ENCODE results near the gene GMDS.

Gene GMDS

GRCh38 chr6:2244261-2245102 lies 923 bp downstream of the GMDS start:
- FAIRE-seq (no peak), DNase-seq (ENCODE audit: extremely low spot score, insufficient read length, low read depth) (no peak)

DNA sequence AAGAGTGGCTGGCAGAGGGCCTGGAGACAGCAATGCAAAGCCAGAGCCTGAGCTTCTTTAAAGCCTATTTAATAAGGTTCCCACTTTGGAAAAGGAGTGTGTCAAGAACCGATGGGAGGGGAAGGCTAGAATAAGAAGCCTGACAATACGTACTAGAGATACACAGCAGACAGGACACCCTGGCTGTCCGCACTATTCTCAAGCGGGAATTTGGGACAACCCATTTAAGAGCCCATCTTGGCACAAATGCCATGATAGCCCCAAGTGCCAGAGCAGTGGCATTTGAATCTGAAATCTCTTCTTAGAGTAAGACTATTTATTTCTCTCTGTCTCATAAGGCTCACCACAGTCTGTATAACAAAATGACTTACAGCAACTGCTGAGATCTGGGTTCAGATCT lies 3.1 kb downstream of the GMDS start:
- FAIRE-seq (no peak), DNase-seq (ENCODE audit: extremely low spot score, insufficient read length, low read depth) (no peak)

GRCh38 chr6:2240961-2241360 lies 4.4 kb downstream of the GMDS start:
- FAIRE-seq, result no peak

GRCh38 chr6:2237001-2237400 lies 8.4 kb downstream of the GMDS start:
- FAIRE-seq, result no peak
- no peak for DNase-seq (ENCODE audit: extremely low spot score, insufficient read length, low read depth)

More at GRCh38 chr6:2240961-2241360, 4.4 kb downstream of the GMDS start:
- no peak for DNase-seq (ENCODE audit: extremely low spot score, insufficient read length, low read depth)

DNA sequence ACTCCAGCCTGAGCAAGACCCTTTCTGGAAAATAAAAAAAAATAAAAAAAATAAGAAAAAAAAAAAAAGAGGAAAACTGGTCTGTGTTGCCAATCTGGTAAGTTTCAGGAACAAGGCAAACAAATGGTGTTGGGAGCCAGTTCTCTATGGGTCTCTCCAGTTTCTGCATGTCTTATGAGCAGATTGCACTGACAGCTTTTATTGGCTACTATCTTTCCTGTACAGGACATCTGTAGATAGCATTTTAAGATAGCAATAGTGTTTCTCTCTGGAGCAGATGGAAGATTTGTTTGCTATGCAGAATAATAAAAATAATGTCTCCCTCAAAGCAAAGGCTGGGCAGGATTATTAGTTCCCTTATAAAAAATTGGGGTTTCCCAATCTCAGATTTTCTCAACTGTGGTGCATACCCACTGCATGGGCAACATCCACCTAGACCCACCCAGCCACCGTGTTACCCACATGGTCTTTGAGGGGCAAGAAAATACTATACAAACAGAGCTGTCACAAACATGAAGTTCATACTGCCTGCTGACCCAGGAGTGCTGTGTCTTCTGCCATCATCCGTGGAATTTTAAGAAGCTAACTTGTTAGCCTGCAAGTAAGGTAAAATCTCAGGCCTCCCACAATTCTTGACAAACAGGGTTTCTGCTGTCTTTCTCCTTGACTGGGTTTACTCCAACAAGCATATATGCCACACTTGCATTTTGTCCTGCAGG lies 9.5 kb downstream of the GMDS start:
- FAIRE-seq (no peak), DNase-seq (ENCODE audit: extremely low spot score, insufficient read length, low read depth) (no peak)

- FAIRE-seq (peak; percentile 76), DNase-seq (ENCODE audit: extremely low spot score, insufficient read length, low read depth) (no peak)
Measured at GRCh38 chr6:2232445-2232844, 13.0 kb downstream of the GMDS start.

GRCh38 chr6:2231438-2231837 lies 14.0 kb downstream of the GMDS start:
- DNase-seq (ENCODE audit: extremely low spot score, insufficient read length, low read depth), result no peak
- no peak for FAIRE-seq

GRCh38 chr6:2230659-2231277 lies 14.6 kb downstream of the GMDS start:
- no peak for DNase-seq (ENCODE audit: extremely low spot score, insufficient read length, low read depth)

GRCh38 chr6:2229742-2230141 lies 15.7 kb downstream of the GMDS start:
- no peak for FAIRE-seq
- no peak for DNase-seq (ENCODE audit: extremely low spot score, insufficient read length, low read depth)

More at GRCh38 chr6:2230659-2231277, 14.6 kb downstream of the GMDS start:
- FAIRE-seq, result peak; percentile 75

- FAIRE-seq (no peak), DNase-seq (ENCODE audit: extremely low spot score, insufficient read length, low read depth) (no peak)
Measured at GRCh38 chr6:2229039-2229438, 16.4 kb downstream of the GMDS start.

- FAIRE-seq, result no peak
- no peak for DNase-seq (ENCODE audit: extremely low spot score, insufficient read length, low read depth)
Measured at GRCh38 chr6:2228392-2228791, 17.0 kb downstream of the GMDS start.

GRCh38 chr6:2226775-2227174 lies 18.6 kb downstream of the GMDS start:
- DNase-seq (ENCODE audit: extremely low spot score, insufficient read length, low read depth) (no peak), FAIRE-seq (no peak)

GRCh38 chr6:2225422-2226392 lies 19.7 kb downstream of the GMDS start:
- DNase-seq (ENCODE audit: extremely low spot score, insufficient read length, low read depth) (no peak), FAIRE-seq (no peak)

DNA sequence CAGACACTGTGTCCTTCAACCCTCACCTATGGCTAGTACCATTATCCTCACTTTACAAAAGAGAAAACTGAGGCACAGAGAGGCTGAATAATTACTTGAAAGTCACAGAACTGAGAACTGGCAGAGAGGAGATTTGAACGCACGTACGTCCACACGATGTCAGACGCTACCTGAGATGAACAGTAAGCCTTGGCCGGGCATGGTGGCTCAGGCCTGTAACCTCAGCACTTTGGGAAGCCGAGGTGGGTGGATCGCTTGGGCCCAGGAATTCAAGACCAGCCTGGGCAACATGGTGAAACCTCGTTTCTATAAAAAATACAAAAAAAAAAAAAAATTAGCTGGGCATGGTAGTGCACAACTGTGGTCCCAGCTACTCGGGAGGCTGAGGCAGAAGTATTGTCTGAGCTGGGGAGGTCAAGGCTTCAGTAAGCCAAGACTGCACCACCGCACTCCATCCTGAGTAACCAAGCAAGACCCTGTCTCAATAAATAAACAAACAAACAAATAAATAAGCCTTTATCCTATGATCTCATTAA lies 20.5 kb downstream of the GMDS start:
- no peak for FAIRE-seq

DNA sequence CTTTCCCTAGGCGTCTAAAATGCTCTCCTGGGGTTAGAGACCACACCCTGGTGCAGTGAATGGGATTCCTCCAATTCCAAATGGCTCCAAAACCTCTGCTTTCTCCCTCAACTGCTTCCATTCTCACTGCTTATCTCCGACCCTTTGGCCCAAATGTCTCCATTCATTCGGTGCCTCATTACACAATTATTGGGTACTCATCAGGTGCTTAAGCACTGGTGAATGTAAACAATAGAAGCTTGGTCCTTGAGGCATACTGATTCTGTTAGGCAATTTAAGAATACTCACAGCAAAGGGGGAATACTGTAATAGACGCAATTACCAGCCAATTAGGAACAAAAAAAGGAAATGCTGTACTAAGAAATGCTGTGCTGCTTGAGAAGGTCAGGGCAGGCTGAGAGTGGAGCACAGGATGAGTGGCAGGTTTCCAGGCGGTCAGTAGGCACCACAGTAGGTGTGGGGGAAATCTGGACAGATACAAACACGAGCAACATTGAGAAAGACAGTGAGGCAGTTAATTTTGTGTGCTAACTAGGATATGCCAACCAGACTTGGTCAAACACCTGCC lies 23.0 kb downstream of the GMDS start:
- FAIRE-seq (no peak), DNase-seq (ENCODE audit: extremely low spot score, insufficient read length, low read depth) (no peak)

More for the DNA sequence above, 20.5 kb downstream of the GMDS start:
- no peak for DNase-seq (ENCODE audit: extremely low spot score, insufficient read length, low read depth)

DNA sequence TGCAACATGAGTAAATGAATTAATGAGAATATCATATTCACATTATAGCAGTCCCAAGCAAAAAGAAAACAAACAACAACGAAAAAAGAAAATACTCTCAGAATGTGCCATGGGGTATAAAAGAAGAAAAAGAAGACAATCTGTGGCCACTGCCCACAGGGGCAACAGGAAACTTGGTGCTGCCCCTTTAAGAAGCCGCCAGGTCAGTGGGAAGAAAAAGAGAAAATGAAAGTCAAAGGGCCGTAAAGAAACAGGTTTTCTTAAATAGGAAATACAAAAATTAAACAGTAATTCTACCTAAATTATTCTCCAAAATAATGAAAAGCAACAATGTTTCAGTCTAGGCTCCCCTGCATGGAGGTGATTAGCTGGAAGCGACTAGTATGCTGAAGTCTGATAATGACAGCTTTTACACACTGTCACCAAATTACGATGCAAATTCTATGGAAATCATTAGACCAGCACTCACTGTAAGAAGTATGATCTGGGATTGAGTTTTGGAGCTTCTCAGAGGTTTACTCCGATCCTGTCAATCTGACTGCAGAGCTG lies 23.6 kb downstream of the GMDS start:
- peak; percentile 53 for FAIRE-seq
- peak; percentile 54 for DNase-seq (ENCODE audit: extremely low spot score, insufficient read length, low read depth)

DNA sequence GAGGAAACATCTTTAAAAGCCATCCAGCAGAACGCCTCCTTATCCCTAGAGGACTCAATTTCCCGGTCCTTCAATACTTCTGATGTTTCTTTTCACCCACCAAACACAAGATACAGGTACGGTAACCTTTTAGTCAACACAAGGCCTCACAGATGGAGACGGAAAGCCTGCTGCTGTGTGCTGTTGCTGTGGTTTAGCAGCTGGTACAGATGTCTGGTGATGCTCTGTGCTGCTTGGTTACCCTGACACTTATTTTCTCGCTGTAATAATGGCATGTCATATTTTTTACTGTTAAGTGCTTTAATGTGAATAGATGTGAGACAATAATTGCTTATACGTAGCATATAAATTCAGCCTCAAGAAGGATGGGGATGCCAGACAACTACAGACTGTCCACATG lies 25.3 kb downstream of the GMDS start:
- FAIRE-seq, result no peak
- DNase-seq (ENCODE audit: extremely low spot score, insufficient read length, low read depth), result no peak

- FAIRE-seq (no peak), DNase-seq (ENCODE audit: extremely low spot score, insufficient read length, low read depth) (no peak)
Measured at GRCh38 chr6:2218866-2219265, 26.5 kb downstream of the GMDS start.

DNA sequence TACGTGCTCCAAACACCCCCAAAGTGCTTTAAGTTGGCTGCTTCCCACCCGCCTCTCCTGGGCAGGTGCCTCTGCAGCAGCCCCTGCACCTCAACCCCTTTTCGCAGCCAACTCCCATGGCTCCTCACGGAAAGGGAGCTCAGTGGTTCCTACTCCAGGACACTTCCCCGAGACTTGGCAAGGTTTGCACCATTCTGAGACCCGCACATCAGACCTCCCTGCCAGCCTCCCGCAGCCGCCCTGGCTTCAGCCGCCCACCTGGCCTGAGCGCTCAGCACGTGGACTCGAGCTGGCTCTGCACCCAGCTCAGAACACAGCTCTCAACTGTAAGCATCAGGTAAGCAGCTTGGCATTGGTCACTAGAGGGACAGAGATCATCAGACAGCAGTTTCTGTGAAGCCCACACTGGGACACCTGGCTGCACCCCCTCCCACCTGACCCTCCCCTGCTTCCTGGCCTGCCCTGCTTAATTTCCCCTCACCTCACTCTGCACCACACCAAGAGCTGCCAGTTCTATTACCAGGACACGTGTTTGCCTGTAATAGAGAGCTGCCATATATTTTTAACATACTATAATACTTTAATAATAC lies 28.5 kb downstream of the GMDS start:
- FAIRE-seq (no peak), DNase-seq (ENCODE audit: extremely low spot score, insufficient read length, low read depth) (no peak)
